Adrenal gland (tissue), 5 donors: Measurements from ENCODE around the gene YPEL2.

Experiments
- CTCF ChIP-seq, 6 experiments: fragments of 450-650 bp in 4 of 6; fragments of 200-600 bp in 2 of 6; sonication (generic) in 1 of 6; IDR thresholded peaks; 1 replicate in 5 of 6; 2 replicates in 1 of 6; pipeline versions ENCODE4 v1.5.1 to v1.8.0; 2016 to 2021; ENCODE audit warnings: antibody characterized with exemption in 6 of 6, mild to moderate bottlenecking in 2 of 6, moderate library complexity in 1 of 6
- POLR2A ChIP-seq, 2 donors: fragments of 450-650 bp; IDR thresholded peaks; one replicate each; pipeline ENCODE4 v1.6.1; 2017; ENCODE audit warnings: antibody characterized with exemption in 2 of 2, mild to moderate bottlenecking in 2 of 2, moderate library complexity in 1 of 2
- donor health status: DM: no; HTN: no; CAD: no.

GRCh38 chr17:59346876-59347407, 15.5 kb downstream of the YPEL2 start:
- TF ChIP-seq CTCF (IDR thresholded peaks at IDR 0.05) (no peak), POLR2A (IDR thresholded peaks at IDR 0.05) (no peak)
